ENCODE results near the gene HNRNPLL. TPM values are rescaled to one million over a fixed set of nuclear protein-coding genes. Genes with fewer than 3 reads are reported as not detected.

Gene HNRNPLL
- total RNA-seq, 4 donors from 2014 or later: 45.2 to 59.7 (median 54.4) TPM

GRCh38 chr2:38617301-38617700 is 14.6 kb upstream of the HNRNPLL start:
- in situ Hi-C loops (cut with MboI; ENCODE audit: low pct_ligation_motif_present in 1 of 4, low pct_unique_long_range_greater_than_20kb in 1 of 4, low sequenced_read_pairs in 3 of 4): no loop called here

GRCh38 chr2:38615237-38615636 is 12.5 kb upstream of the HNRNPLL start:
- WGBS, 2 donors (ENCODE audit: low coverage in 1 of 2): 52 to 53% methylated on average over 1 of the region's 1 CpG
- Histone ChIP-seq H3K36me3 (no peaks in the 10 kb centered on the region), H3K27me3 (no peaks in the 10 kb centered on the region), H3K4me1 (peaks cover 0 to 8% (median 5%) of the 10 kb centered on the region in 4 donors), H3K27ac (no peak overlapping the region), H3K9me3 (no peaks in the 10 kb centered on the region), H3K4me3 (no peak overlapping the region)
- TF ChIP-seq EP300 (IDR thresholded peaks at IDR 0.05; ENCODE audit: low read depth): no peak
- TF ChIP-seq POLR2A (IDR thresholded peaks at IDR 0.05): no peak
- no peak for TF ChIP-seq POLR2AphosphoS5 (IDR thresholded peaks at IDR 0.05)
- TF ChIP-seq CTCF (IDR thresholded peaks at IDR 0.05): no peak
- intact Hi-C loops (cut with DNase I; ENCODE audit: low total_unique reads): loop anchor here (5.0 kb wide), 1 partner anchor 42 kb away; no protein-coding TSS in a partner anchor
- in situ Hi-C loops (cut with MboI; ENCODE audit: low pct_ligation_motif_present in 1 of 4, low pct_unique_long_range_greater_than_20kb in 1 of 4, low sequenced_read_pairs in 3 of 4): no loop called here
- no peak for DNase-seq

More at GRCh38 chr2:38617301-38617700, 14.6 kb upstream of the HNRNPLL start:
- H3K4me1 ChIP-seq: peaks cover 0 to 15% (median 6%) of the 10 kb centered on the region in 4 donors
- WGBS, 2 donors (ENCODE audit: low coverage in 1 of 2): 85 to 91% methylated on average over 2 to 3 of the region's 3 CpGs
- H3K27ac ChIP-seq: no peak overlapping the region
- no peaks in the 10 kb centered on the region for H3K9me3 ChIP-seq
- intact Hi-C loops (cut with DNase I; ENCODE audit: low total_unique reads): loop anchor here (5.0 kb wide), 1 partner anchor 40 kb away; no protein-coding TSS in a partner anchor
- H3K4me3 ChIP-seq: no peak overlapping the region
- DNase-seq: no peak
- TF ChIP-seq EP300 (IDR thresholded peaks at IDR 0.05; ENCODE audit: low read depth): no peak
- no peaks in the 10 kb centered on the region for H3K36me3 ChIP-seq
- H3K27me3 ChIP-seq: no peaks in the 10 kb centered on the region

- Histone ChIP-seq H3K27me3 (no peaks in the 10 kb centered on the region), H3K27ac (no peak overlapping the region), H3K36me3 (no peaks in the 10 kb centered on the region), H3K4me1 (no peaks in the 10 kb centered on the region), H3K4me3 (no peak overlapping the region), H3K9me3 (no peaks in the 10 kb centered on the region)
- TF ChIP-seq EP300 (IDR thresholded peaks at IDR 0.05; ENCODE audit: low read depth): no peak
- no peak for TF ChIP-seq POLR2A (IDR thresholded peaks at IDR 0.05)
- TF ChIP-seq CTCF (IDR thresholded peaks at IDR 0.05): no peak
- no peak for TF ChIP-seq POLR2AphosphoS5 (IDR thresholded peaks at IDR 0.05)
- in situ Hi-C loops (cut with MboI; ENCODE audit: low pct_ligation_motif_present in 1 of 4, low pct_unique_long_range_greater_than_20kb in 1 of 4, low sequenced_read_pairs in 3 of 4): no loop called here
- WGBS, 2 donors (ENCODE audit: low coverage in 1 of 2): 80 to 90% methylated on average over 3 of the region's 3 CpGs
- DNase-seq: no peak
- intact Hi-C loops (cut with DNase I; ENCODE audit: low total_unique reads): no loop called here
Observed at GRCh38 chr2:38613849-38614213, 11.1 kb upstream of the HNRNPLL start.

- H3K36me3 ChIP-seq: no peaks in the 10 kb centered on the region
- H3K27ac ChIP-seq: no peak overlapping the region
- no peaks in the 10 kb centered on the region for H3K27me3 ChIP-seq
- H3K4me3 ChIP-seq: no peak overlapping the region
- no peaks in the 10 kb centered on the region for H3K4me1 ChIP-seq
- TF ChIP-seq EP300 (IDR thresholded peaks at IDR 0.05; ENCODE audit: low read depth): no peak
- no peak for TF ChIP-seq POLR2A (IDR thresholded peaks at IDR 0.05)
- no peak for TF ChIP-seq CTCF (IDR thresholded peaks at IDR 0.05)
- TF ChIP-seq POLR2AphosphoS5 (IDR thresholded peaks at IDR 0.05): no peak
- DNase-seq: no peak
- intact Hi-C loops (cut with DNase I; ENCODE audit: low total_unique reads): no loop called here
- no peaks in the 10 kb centered on the region for H3K9me3 ChIP-seq
- 76 to 77% methylated on average over 10 of the region's 10 CpGs for WGBS, 2 donors (ENCODE audit: low coverage in 1 of 2)
- in situ Hi-C loops (cut with MboI; ENCODE audit: low pct_ligation_motif_present in 1 of 4, low pct_unique_long_range_greater_than_20kb in 1 of 4, low sequenced_read_pairs in 3 of 4): no loop called here
Observed at GRCh38 chr2:38613126-38613848, 10.6 kb upstream of the HNRNPLL start.

All from transverse colon (tissue), 4 donors.